B cell (primary cell): ENCODE measurements around the gene KIF26B. TPM values are rescaled to one million over a fixed set of nuclear protein-coding genes. Genes with fewer than 3 reads are reported as not detected.

Source experiments
- ATAC-seq: fragments of 200-7000 bp; cut with Tn5 transposase; one replicate; pipeline ENCODE4 v1.10.0; 2021; ENCODE audit warnings: low read depth, mild to moderate bottlenecking, moderate number of reproducible peaks, moderate library complexity
- CTCF ChIA-PET: fragments of 350-600 bp; sonication (Branson Sonifier 250); formaldehyde crosslinking; loops from one replicate; lab custom pipeline; 2021; ENCODE audit warnings: antibody characterized with exemption, inconsistent platforms; lab: Charles Lee
- POLR2A ChIA-PET: fragments of 350-600 bp; sonication (Branson Sonifier 250); formaldehyde crosslinking; loops from one replicate; lab custom pipeline; 2021; ENCODE audit warnings: antibody characterized with exemption; lab: Charles Lee
- DNase-seq: peaks from one replicate; pipeline ENCODE4 v3.0.0; 2013
- H2AFZ ChIP-seq: 2 replicates; pipeline ENCODE4 v1.6.1; 2012; ENCODE audit warnings: mild to moderate bottlenecking, low read depth, low read length; ENCODE audit not compliant: insufficient read depth, poor library complexity, severe bottlenecking
- H3K27ac ChIP-seq, 2 donors: 1 replicate in 1 of 2; 2 replicates in 1 of 2; pipeline ENCODE4 v1.5.1; 2012 to 2013; ENCODE audit warnings: low read length in 2 of 2, mild to moderate bottlenecking in 2 of 2, moderate library complexity in 1 of 2
- H3K27me3 ChIP-seq, 4 experiments: fragments of 200-600 bp in 1 of 4; sonication (generic) in 1 of 4; replicated peaks in 1 of 4; 1 replicate in 2 of 4; 2 replicates in 2 of 4; pipeline versions ENCODE4 v1.6.1 to v1.7.0; 2013 to 2016; ENCODE audit warnings: low read length in 3 of 4, mild to moderate bottlenecking in 2 of 4, mixed read lengths in 1 of 4, moderate library complexity in 1 of 4; ENCODE audit not compliant: insufficient read depth in 4 of 4, control insufficient read depth in 3 of 4; ENCODE audit errors: control extremely low read depth in 1 of 4
- H3K36me3 ChIP-seq, 2 experiments: replicated peaks in 1 of 2; 1 replicate in 1 of 2; 2 replicates in 1 of 2; pipeline versions ENCODE4 v1.6.1 to v1.7.1; 2013; ENCODE audit warnings: low read length in 1 of 2; ENCODE audit not compliant: insufficient read depth in 2 of 2, control insufficient read depth in 1 of 2; ENCODE audit errors: control extremely low read depth in 1 of 2, extremely low read depth in 1 of 2
- H3K4me1 ChIP-seq, 2 donors: fragments of 200-600 bp in 1 of 2; sonication (generic) in 1 of 2; 1 replicate in 1 of 2; 2 replicates in 1 of 2; pipeline versions ENCODE4 v1.5.1 to v1.6.1; 2013 to 2017; ENCODE audit warnings: low read length in 2 of 2; ENCODE audit not compliant: control insufficient read depth in 2 of 2, insufficient read depth in 2 of 2
- H3K4me2 ChIP-seq: replicated peaks from 2 replicates; pipeline ENCODE3; 2012; ENCODE audit warnings: mild to moderate bottlenecking, low read depth, low read length; ENCODE audit not compliant: poor library complexity, severe bottlenecking
- H3K4me3 ChIP-seq, 5 experiments: fragments of 200-600 bp in 1 of 5; sonication (generic) in 1 of 5; 1 replicate in 3 of 5; 2 replicates in 2 of 5; pipeline versions ENCODE4 v1.5.1 to v1.7.0; 2011 to 2016; ENCODE audit warnings: low read length in 4 of 5, mild to moderate bottlenecking in 4 of 5, low read depth in 2 of 5, control low read depth in 1 of 5, moderate library complexity in 1 of 5; ENCODE audit not compliant: insufficient read depth in 1 of 5; ENCODE audit errors: control extremely low read depth in 1 of 5, extremely low read depth in 1 of 5
- H3K79me2 ChIP-seq: fragments of 200-600 bp; sonication (generic); one replicate; pipeline ENCODE4 v1.6.0; 2016; ENCODE audit warnings: low read length; ENCODE audit not compliant: control insufficient read depth, insufficient read depth
- H3K9ac ChIP-seq: fragments of 200-600 bp; sonication (generic); 2 replicates; pipeline ENCODE4 v1.6.1; 2017; ENCODE audit warnings: mild to moderate bottlenecking, low read length, moderate library complexity
- H3K9me3 ChIP-seq, 3 donors: one replicate each; pipeline versions ENCODE4 v1.6.1 to v1.7.1; 2013; ENCODE audit warnings: low read length in 2 of 3; ENCODE audit not compliant: control insufficient read depth in 2 of 3, insufficient read depth in 1 of 3; ENCODE audit errors: control extremely low read depth in 1 of 3
- H4K20me1 ChIP-seq: 2 replicates; pipeline ENCODE4 v1.6.0; 2012; ENCODE audit warnings: mild to moderate bottlenecking, low read length; ENCODE audit not compliant: insufficient read depth, control insufficient read depth, poor library complexity, severe bottlenecking
- H3K27ac Mint-ChIP-seq: one replicate; pipeline ENCODE4 v1.8.0; 2021; ENCODE audit warnings: mixed read lengths
- H3K27me3 Mint-ChIP-seq: one replicate; pipeline ENCODE4 v1.8.0; 2021; ENCODE audit warnings: mixed read lengths
- H3K4me1 Mint-ChIP-seq: one replicate; pipeline ENCODE4 v1.8.0; 2021; ENCODE audit warnings: mixed read lengths
- H3K4me3 Mint-ChIP-seq: one replicate; pipeline ENCODE4 v1.8.0; 2021; ENCODE audit warnings: mixed read lengths
- H3K9me3 Mint-ChIP-seq: one replicate; pipeline ENCODE4 v1.8.0; 2022; ENCODE audit warnings: mixed read lengths; ENCODE audit not compliant: insufficient read depth
- EZH2 ChIP-seq: IDR thresholded peaks from 2 replicates; pipeline ENCODE4 v1.6.1; 2012; ENCODE audit warnings: borderline replicate concordance, low read depth, mild to moderate bottlenecking, moderate library complexity, low read length; ENCODE audit not compliant: insufficient read depth, poor library complexity, severe bottlenecking
- WGBS: methylation state at CpG from one replicate; pipeline ENCODE4 v1.1.5; 2013; ENCODE audit warnings: missing lambda C conversion rate; ENCODE audit not compliant: insufficient coverage; 5-methylcytosine and 5-hydroxymethylcytosine counted together
- intact Hi-C: fragments of 100-400 bp; cut with micrococcal nuclease; formaldehyde crosslinking; loops from one replicate; pipeline ENCODE4 v1.10.0; 2022
- polyA plus RNA-seq: library from polyadenylated mRNA; depleted of rRNA; stranded (reverse); fragments of >200 nt; gene quantifications from 2 replicates; pipeline ENCODE4 v1.2.3, GENCODE V29; 2012
- total RNA-seq, 2 donors: library from RNA; stranded (reverse); fragments of 120-200 nt in 1 of 2; gene quantifications; 1 replicate in 1 of 2; 2 replicates in 1 of 2; pipeline versions ENCODE4 v1.2.3 to v1.2.4, GENCODE V29; 2013 to 2022
- TF ChIP-seq, protein P1 (sequence below): fragments of 200-600 bp; IDR thresholded peaks from one replicate; pipeline ENCODE4 v1.8.0; 2022; ENCODE audit warnings: antibody characterized with exemption, mild to moderate bottlenecking

Gene KIF26B
- total and polyA plus RNA-seq, 2 donors (not counting 1 experiment from before 2014, with no cell fraction given) = 0.62 TPM; not detected in 1

DNA sequence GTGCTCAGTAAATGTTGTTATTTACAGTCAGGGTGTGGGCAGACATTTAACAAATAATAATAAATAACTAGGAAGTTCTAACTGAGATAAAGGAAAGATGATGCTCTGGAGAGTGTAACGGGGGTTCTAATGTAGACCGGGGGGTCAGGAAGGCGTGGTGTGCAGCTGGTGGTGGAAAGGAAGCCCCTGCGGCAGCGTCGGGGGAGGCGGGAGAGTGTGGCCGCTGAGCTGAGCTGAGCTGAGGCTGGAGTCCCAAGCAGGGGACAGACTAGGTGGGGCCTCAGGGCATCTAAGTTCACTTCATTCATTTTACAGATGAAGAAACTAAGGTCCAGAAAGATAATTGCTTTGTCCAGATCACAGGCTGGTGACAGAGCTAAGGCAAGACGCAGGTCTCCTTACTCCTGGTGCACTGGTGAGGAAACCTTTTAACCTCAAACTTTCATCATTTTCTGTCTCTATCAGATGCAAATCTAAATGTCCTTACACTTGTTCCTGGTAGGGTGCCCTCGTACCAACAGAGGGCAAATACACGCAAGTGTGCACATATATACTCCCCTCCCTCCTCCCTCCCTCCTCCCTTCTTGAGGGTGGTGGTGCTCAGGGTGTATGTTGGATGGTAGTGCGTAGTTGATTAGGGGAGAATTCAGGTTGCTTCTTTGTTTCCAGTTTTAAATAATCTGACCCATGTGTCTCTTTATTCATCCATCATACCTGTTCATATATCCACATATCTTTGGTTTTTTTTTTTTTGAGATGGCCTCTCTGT lies 44.1 kb downstream of the KIF26B start:
- Histone ChIP-seq H2AFZ (no peak overlapping the region), H3K79me2 (no peaks in the 10 kb centered on the region), H3K9ac (no peak overlapping the region), H3K27ac (no peak overlapping the region), H3K4me2 (no peak overlapping the region), H3K36me3 (no peaks in the 10 kb centered on the region), H4K20me1 (no peaks in the 10 kb centered on the region), H3K4me3 (no peak overlapping the region), H3K9me3 (no peaks in the 10 kb centered on the region), H3K4me1 (no peaks in the 10 kb centered on the region), H3K27me3 (no peaks in the 10 kb centered on the region)
- Mint-ChIP-seq H3K4me1 (no peaks in the 10 kb centered on the region), H3K27ac (no peak overlapping the region), H3K9me3 (peaks cover under 1% of the 10 kb centered on the region), H3K27me3 (peaks cover 27% of the 10 kb centered on the region), H3K4me3 (no peak overlapping the region)
- intact Hi-C loops = no loop called here
- TF ChIP-seq, protein P1, sequence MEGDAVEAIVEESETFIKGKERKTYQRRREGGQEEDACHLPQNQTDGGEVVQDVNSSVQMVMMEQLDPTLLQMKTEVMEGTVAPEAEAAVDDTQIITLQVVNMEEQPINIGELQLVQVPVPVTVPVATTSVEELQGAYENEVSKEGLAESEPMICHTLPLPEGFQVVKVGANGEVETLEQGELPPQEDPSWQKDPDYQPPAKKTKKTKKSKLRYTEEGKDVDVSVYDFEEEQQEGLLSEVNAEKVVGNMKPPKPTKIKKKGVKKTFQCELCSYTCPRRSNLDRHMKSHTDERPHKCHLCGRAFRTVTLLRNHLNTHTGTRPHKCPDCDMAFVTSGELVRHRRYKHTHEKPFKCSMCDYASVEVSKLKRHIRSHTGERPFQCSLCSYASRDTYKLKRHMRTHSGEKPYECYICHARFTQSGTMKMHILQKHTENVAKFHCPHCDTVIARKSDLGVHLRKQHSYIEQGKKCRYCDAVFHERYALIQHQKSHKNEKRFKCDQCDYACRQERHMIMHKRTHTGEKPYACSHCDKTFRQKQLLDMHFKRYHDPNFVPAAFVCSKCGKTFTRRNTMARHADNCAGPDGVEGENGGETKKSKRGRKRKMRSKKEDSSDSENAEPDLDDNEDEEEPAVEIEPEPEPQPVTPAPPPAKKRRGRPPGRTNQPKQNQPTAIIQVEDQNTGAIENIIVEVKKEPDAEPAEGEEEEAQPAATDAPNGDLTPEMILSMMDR = no peak
- no peak for TF ChIP-seq EZH2
- CTCF ChIA-PET = no interaction called here
- ATAC-seq (no peak), DNase-seq (no peak)
- POLR2A ChIA-PET = no interaction called here
- 86% methylated on average over 1 of the region's 12 CpGs for WGBS

DNA sequence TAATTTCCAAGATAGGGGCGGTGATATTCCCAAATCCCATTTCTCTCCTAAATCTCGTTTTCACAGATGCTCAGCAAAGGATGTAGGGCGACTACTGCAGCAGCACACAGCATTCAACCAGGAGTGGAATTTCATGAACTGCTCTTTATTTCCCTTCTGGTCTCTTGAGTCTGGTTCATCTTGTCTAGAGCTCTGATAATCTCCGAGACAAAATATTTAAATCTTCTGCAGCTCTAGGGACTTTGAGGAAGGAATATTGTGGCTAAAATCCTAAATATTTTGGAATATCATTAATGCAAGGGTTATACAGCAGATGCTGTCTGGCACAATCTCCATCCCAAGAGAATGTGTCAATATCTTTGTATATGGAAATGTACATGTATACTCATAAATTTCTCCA lies 45.4 kb downstream of the KIF26B start:
- H3K27me3 ChIP-seq = no peaks in the 10 kb centered on the region
- H3K4me3 ChIP-seq = no peak overlapping the region
- ATAC-seq = no peak
- TF ChIP-seq EZH2 = no peak
- TF ChIP-seq, protein P1 = no peak
- no CpG with 5 or more reads among the region's 4 CpGs for WGBS
- H4K20me1 ChIP-seq = no peaks in the 10 kb centered on the region
- H3K36me3 ChIP-seq = no peaks in the 10 kb centered on the region
- Mint-ChIP-seq H3K27ac (no peak overlapping the region), H3K4me1 (no peaks in the 10 kb centered on the region), H3K9me3 (peaks cover 2% of the 10 kb centered on the region), H3K27me3 (peaks cover 25% of the 10 kb centered on the region), H3K4me3 (no peak overlapping the region)
- DNase-seq = no peak
- H3K4me1 ChIP-seq = no peaks in the 10 kb centered on the region
- no peak overlapping the region for H3K9ac ChIP-seq
- no peak overlapping the region for H3K4me2 ChIP-seq
- H2AFZ ChIP-seq = no peak overlapping the region
- ChIA-PET CTCF (no interaction called here), POLR2A (no interaction called here)
- no peaks in the 10 kb centered on the region for H3K9me3 ChIP-seq
- H3K27ac ChIP-seq = no peak overlapping the region
- intact Hi-C loops = no loop called here
- H3K79me2 ChIP-seq = no peaks in the 10 kb centered on the region
